Measurements from ENCODE around the gene IFNK. TPM values are rescaled to one million over a fixed set of nuclear protein-coding genes. Genes with fewer than 3 reads are reported as not detected.

The IFNK gene
- total RNA-seq, 4 donors from 2014 or later, result not detected

- DNase-seq (ENCODE audit: low spot score) (no peak), ATAC-seq (ENCODE audit: low FRiP score) (no peak)
- no peak for TF ChIP-seq CTCF (IDR thresholded peaks at IDR 0.05)
Observed at GRCh38 chr9:27537756-27538155, 13.7 kb downstream of the IFNK start.

- DNase-seq (ENCODE audit: low spot score), result no peak
- TF ChIP-seq CTCF (IDR thresholded peaks at IDR 0.05), result no peak
Observed at GRCh38 chr9:27538647-27539046, 14.6 kb downstream of the IFNK start.

GRCh38 chr9:27539479-27540441 is 15.7 kb downstream of the IFNK start:
- DNase-seq (ENCODE audit: low spot score) (no peak), ATAC-seq (ENCODE audit: low FRiP score) (peak; percentile 80)
- no peak for TF ChIP-seq CTCF (IDR thresholded peaks at IDR 0.05)

More at GRCh38 chr9:27538647-27539046, 14.6 kb downstream of the IFNK start:
- ATAC-seq (ENCODE audit: low FRiP score), result no peak

GRCh38 chr9:27540502-27540901 is 16.4 kb downstream of the IFNK start:
- no peak for TF ChIP-seq CTCF (IDR thresholded peaks at IDR 0.05)
- DNase-seq (ENCODE audit: low spot score) (no peak), ATAC-seq (ENCODE audit: low FRiP score) (no peak)

GRCh38 chr9:27541740-27542139 is 17.6 kb downstream of the IFNK start:
- ATAC-seq (ENCODE audit: low FRiP score) (no peak), DNase-seq (ENCODE audit: low spot score) (no peak)
- no peak for TF ChIP-seq CTCF (IDR thresholded peaks at IDR 0.05)

GRCh38 chr9:27542508-27542907 is 18.4 kb downstream of the IFNK start:
- DNase-seq (ENCODE audit: low spot score), result no peak
- TF ChIP-seq CTCF (IDR thresholded peaks at IDR 0.05), result no peak
- ATAC-seq (ENCODE audit: low FRiP score), result peak; percentile 52

GRCh38 chr9:27545471-27545870 is 21.4 kb downstream of the IFNK start:
- DNase-seq (ENCODE audit: low spot score) (no peak), ATAC-seq (ENCODE audit: low FRiP score) (no peak)
- no peak for TF ChIP-seq CTCF (IDR thresholded peaks at IDR 0.05)

Data from omental fat pad (tissue), 4 donors.